GM18519 (cell line): Measurements from ENCODE around the gene VAMP3.
"Not testable (repeated sequence)": the region's sequence is repeated elsewhere in the genome, so short reads cannot be mapped to it uniquely, and the experiment has no call there.

Source experiments
- ATAC-seq: cut with Tn5 transposase; IDR thresholded peaks from one replicate; pipeline ENCODE4 v1.9.1; 2021; ENCODE audit warnings: mild to moderate bottlenecking, moderate library complexity; ENCODE audit not compliant: unreplicated experiment, low FRiP score

Gene VAMP3

GRCh38 chr1:7761103-7761502 is 10.0 kb upstream of the VAMP3 start:
- no peak for ATAC-seq

GRCh38 chr1:7767176-7767575 is 3.9 kb upstream of the VAMP3 start:
- no peak for ATAC-seq

GRCh38 chr1:7768583-7768982 is 2.5 kb upstream of the VAMP3 start:
- no peak for ATAC-seq

- ATAC-seq = no peak
Measured at GRCh38 chr1:7769673-7770412, 1.3 kb upstream of the VAMP3 start.

GRCh38 chr1:7770669-7770996 is 463 bp upstream of the VAMP3 start:
- ATAC-seq = no peak

- no peak for ATAC-seq
Measured at GRCh38 chr1:7771823-7772299, 765 bp downstream of the VAMP3 start.

- no peak for ATAC-seq
Measured at GRCh38 chr1:7777591-7777990, 6.5 kb downstream of the VAMP3 start.

GRCh38 chr1:7778133-7778628 is 7.1 kb downstream of the VAMP3 start:
- no peak for ATAC-seq

DNA sequence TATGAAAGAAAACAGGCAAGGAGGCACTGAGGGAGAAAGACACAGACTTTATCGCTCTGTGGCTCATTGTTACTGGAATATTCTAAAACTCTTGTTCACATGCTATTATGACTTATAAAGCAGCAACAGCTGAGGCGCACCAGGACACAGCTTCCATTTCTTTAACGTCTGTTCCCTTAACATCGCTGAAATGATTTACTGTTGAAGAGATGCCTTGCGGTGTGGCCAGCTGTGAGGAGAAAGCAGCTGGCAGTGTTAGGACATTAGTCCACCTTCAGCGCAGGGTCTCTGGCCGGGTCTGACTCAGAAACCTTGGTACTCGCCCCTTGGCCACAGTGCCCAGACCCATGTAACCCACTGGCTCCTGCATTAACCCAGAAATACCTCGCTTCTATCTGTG is 9.9 kb downstream of the VAMP3 start:
- ATAC-seq = no peak

DNA sequence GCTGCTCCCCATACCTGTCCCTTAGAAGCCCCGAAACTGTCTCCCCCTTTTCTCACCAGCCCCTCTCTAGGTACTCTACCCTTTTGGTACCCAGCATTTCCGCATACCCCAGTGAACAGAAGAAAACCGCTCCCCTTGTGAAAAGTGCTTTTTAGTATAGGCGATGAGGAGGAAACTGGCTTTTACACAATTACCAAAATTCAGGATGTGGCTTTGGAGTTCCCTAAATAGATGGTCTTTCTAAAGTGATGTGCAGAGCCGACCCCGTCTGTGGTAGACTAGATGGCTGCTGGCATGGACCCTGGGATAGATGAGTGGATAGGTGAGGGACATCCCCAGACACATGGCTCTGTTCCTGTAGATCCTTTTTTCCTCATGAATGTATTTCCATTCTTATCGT is 10.4 kb downstream of the VAMP3 start:
- no peak for ATAC-seq

GRCh38 chr1:7781923-7782495 is 10.9 kb downstream of the VAMP3 start:
- ATAC-seq = no peak

DNA sequence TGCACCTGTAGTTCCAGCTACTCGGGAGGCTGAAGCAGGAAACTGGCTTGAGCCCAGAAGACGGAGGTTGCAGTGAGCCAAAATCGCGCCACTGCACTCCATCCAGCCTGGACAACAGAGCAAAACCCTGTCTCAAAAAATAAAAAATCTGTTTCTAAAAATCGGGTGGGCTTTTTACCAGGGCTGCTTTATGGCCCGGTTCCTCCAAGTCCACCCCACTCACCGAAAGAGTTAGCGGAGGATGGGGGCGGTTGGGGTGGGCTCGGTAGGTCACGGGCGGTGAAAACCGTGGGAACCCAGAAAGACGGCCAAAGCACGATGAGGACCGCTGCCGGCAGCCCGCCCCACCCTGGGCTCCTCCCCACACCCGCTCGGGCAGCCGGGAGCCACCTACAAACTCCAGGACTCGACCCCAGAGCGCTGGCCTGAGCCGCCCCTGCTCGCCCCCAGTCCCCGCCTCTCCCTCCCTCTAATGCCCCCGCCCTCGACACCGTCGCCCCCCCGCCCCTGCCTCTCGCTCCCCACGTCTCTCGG is 12.1 kb downstream of the VAMP3 start:
- no peak for ATAC-seq

DNA sequence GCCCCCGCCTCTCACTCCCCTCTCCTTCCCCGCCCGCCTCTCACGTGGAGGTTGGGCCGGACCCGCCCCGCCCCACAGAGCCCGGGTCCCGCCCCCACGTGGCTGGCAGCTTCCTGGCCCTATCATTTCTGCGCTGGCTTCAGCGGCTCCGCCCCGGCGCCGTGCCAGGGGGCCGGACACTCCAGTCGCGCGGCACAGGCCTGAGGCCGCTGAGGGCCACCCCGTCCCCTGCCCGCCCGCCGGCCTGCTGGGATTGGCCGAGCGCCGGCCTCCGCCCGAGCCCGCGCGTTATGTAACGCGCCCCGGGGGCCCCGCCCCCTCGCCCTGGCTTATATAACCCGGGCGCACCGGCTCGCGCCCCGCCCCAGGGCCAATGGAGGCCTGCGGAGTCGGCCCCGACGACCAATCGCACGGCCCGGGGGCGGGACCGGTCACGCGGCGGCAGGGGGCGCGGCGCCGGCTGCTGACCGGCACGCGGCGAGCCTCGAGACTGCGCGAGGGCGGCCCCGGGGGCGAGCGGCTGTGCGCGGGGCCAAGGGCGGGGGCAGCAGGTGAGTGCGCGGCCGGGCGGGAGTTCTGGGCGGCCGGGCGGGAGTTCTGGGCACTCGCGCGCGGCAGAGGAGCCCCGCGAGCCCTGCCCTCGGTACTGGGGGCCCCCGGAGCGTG is 12.9 kb downstream of the VAMP3 start, which contains the start of gene PER3:
Gene PER3, plus strand, starts transcription at position 466 of the 666 bp plus-strand sequence. CDS start 587 bp downstream, outside the sequence.
- peak; percentile 75 for ATAC-seq

- no peak for ATAC-seq
Measured at GRCh38 chr1:7784492-7785071, 13.5 kb downstream of the VAMP3 start.

GRCh38 chr1:7785108-7785507 is 14.0 kb downstream of the VAMP3 start:
- no peak for ATAC-seq

DNA sequence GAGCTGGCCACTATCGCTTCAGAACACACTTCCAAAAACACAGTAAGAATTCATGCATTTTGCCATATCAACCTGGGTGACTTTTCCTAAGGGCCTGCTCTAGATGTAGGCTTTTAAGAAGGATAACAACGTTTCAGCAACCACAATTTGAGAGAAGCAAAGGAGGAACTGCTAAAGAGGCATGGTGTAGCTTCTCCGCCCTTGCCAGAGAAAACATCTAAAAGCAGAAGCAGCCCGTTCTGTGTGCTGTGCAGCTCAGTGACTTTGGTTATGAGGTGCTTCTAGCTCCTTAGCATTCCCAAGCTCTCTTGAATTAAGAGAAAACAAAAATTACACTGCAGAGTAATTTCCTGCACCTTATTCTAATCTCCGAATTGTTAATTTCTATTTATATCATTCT is 15.7 kb downstream of the VAMP3 start:
- no peak for ATAC-seq

- ATAC-seq = no peak
Measured at GRCh38 chr1:7789828-7790227, 18.7 kb downstream of the VAMP3 start.

DNA sequence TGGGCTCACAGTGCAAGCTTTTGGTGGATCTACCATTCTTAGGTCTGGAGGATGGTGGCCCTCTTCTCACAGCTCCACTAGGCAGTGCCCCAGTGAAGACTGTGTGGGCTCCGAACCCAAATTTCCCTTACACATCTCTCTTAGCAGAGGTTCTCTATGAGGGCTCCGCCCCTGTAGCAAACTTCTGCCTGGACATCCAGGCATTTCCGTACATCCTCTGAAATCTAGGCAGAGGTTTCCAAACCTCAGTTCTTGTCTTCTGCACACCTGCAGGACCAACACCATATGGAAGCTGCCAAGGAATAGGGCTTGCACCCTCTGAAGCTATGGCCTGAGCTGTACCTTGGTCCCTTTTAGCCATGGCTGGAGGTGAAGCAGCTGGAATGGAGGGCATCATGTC is 19.9 kb downstream of the VAMP3 start:
- ATAC-seq = not testable (repeated sequence)

DNA sequence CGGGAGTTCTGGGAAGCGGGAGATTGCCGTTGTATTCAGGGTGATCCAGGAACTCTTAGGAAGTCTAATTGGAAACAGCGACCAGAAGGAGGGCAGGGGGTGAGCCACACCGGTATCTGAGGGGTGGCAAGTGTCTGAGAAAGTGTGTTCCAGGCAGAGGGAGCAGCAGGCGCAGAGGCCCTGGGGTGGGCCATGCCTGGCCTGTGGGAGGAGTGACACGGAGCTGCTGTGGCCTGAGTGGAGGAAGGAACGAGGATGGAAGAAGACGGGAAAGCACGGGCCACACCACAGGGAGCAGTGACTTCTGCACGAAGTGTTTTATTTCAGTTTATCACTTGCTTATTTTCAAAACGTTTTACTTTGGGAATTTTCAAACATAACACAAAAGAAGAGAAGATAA is 24.3 kb downstream of the VAMP3 start:
- no peak for ATAC-seq

GRCh38 chr1:7805460-7805859 is 34.4 kb downstream of the VAMP3 start:
- no peak for ATAC-seq

GRCh38 chr1:7808253-7808844 is 37.3 kb downstream of the VAMP3 start:
- no peak for ATAC-seq
